ENCODE data around the gene SLC9B1.

SLC9B1 gene

DNA sequence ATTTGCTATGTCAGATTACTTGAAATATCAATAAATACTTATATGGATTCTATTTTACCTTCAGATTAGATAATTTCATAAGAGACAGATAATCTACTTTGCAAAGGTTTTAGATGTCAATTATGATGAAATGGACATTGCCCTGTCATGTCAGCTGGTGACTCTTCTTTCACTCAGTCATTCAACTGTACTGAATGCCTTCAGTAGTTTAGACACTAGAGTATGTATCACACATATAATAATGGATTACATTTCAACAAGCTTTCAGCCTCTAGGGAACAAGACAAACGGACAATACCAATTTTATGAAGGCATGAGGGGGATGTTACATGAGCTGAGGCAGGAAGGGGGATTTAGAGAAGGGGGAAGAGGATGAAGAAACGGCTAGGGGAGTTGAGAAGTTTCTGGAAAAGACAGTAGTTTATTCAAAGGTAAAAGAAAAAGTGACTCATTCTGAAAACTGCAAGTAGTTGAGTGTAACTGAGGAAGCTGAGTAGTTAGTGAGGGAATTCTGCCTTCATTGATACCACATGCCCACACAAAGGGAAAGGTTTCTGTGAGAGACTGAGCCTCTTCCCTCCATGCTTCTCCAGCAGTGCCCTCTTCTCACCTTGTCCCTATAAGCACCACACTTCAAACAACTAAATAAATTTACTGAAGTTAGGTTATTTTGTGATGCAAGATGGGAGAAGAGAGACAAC is 31.4 kb upstream of the SLC9B1 start:
- TF ChIP-seq, protein P1, sequence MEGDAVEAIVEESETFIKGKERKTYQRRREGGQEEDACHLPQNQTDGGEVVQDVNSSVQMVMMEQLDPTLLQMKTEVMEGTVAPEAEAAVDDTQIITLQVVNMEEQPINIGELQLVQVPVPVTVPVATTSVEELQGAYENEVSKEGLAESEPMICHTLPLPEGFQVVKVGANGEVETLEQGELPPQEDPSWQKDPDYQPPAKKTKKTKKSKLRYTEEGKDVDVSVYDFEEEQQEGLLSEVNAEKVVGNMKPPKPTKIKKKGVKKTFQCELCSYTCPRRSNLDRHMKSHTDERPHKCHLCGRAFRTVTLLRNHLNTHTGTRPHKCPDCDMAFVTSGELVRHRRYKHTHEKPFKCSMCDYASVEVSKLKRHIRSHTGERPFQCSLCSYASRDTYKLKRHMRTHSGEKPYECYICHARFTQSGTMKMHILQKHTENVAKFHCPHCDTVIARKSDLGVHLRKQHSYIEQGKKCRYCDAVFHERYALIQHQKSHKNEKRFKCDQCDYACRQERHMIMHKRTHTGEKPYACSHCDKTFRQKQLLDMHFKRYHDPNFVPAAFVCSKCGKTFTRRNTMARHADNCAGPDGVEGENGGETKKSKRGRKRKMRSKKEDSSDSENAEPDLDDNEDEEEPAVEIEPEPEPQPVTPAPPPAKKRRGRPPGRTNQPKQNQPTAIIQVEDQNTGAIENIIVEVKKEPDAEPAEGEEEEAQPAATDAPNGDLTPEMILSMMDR (IDR thresholded peaks at IDR 0.05; ENCODE audit: low read depth, low read length): no peak
- DNase-seq (ENCODE audit: low read depth in 2 of 2): peak in 1 of 2 donors; percentile 9

DNA sequence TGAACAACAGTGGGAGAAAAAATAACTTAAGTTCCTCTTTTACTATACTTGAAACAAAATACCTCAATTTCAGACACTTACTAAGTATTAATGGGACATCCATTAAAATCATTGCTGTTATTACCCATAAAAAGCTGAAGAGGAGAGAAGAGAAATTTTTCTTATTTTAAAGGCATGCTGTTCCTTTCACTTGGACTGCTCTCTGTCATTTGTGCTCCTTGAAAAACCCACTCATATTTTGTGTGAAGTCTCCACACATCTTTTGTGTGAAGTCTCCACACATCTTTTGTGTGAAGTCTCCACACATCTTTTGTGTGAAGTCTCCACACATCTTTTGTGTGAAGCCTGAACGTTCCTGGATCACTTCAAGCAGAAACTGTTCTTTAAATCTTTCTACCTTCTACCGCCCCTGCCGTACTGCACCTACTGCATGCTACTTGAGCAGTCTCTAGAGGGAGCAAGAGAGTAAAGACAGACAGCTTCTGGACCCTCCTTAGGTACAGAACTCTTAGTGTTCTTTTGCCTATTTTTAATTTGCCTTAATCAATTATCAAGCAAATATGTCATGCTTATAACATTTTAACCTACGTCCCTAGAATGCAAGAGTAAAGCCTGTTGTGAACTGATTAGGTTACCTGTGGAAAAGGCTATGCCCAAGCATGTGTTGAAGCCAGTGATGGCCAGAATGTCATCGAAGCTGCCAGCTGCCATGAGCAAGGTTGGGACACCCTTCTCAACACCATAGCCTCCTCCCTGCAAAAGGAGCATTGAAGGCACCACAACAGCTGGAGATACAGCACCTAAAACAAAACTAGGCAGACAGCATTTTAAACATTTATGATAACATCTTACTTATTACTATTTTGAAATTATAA is 27.1 kb upstream of the SLC9B1 start:
- peak; percentile 67 for DNase-seq (ENCODE audit: low read depth in 2 of 2)
- TF ChIP-seq, protein P1 (IDR thresholded peaks at IDR 0.05; ENCODE audit: low read depth, low read length): peak; percentile 89
- no peak overlapping the region for H3K4me3 ChIP-seq (replicated peaks in 1 of 2; ENCODE audit: low read depth in 2 of 2, low read length in 2 of 2)

More for the DNA sequence above, 31.4 kb upstream of the SLC9B1 start:
- H3K4me3 ChIP-seq (replicated peaks in 1 of 2; ENCODE audit: low read depth in 2 of 2, low read length in 2 of 2): no peak overlapping the region

DNA sequence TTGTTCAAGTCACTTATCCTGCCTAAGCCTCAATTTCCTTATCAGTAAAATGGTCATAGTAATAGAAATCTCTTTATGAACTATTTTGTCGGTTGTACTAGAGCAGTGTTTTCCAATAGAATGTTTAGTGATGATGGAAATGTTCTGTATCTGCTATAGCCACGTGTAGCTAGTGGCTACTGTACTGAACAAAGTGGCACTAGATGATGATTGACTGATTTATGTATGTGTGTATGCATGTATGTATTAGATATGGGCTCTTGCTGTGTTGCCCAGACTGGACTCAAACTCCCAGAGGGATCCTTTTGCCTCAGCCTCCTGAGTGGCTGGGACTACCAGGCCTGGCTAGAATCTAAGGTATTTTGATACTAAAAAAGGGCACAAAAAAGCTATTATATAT is 24.7 kb upstream of the SLC9B1 start:
- no peak overlapping the region for H3K4me3 ChIP-seq (replicated peaks in 1 of 2; ENCODE audit: low read depth in 2 of 2, low read length in 2 of 2)
- no peak for DNase-seq (ENCODE audit: low read depth in 2 of 2)
- TF ChIP-seq, protein P1 (IDR thresholded peaks at IDR 0.05; ENCODE audit: low read depth, low read length): no peak

DNA sequence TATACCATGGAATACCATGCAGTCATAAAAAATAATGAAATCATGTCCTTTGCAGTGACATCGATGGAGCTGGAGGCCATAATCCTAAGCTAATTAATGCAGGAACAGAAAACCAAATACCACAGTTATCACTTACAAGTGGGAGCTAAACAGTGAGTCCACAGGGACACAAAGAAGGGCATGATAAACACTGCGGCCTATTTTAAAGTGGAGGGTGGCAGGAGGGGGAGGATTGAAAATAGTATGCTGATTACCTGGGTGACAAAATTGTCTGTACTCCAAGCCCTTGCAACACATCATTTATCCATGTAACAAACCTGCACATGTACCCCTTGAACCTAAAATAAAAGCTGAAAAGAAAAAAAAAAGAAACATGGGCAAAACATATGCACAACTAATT is 16.7 kb upstream of the SLC9B1 start:
- H3K4me3 ChIP-seq (replicated peaks in 1 of 2; ENCODE audit: low read depth in 2 of 2, low read length in 2 of 2): no peak overlapping the region
- TF ChIP-seq, protein P1 (IDR thresholded peaks at IDR 0.05; ENCODE audit: low read depth, low read length): no peak
- DNase-seq (ENCODE audit: low read depth in 2 of 2): no peak

DNA sequence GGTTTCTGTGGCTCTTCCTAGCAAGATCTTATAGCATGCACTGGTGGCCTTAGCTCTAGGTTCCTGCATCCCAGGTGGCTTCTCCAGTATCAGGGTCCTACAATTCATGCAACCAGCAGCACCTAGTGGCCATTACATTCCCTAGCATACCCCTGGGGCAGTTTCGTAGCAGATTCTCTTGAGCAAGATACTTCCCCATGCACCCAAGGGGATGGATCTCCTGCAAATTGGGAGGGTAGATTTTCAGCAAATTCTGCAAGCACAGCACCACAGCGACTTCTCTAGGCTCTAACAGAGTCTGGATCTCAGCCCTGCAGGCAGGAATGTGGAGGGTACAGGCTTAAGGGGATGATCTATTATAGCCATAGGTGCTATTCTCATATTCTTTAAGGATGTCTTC is 13.1 kb upstream of the SLC9B1 start:
- no peak overlapping the region for H3K4me3 ChIP-seq (replicated peaks in 1 of 2; ENCODE audit: low read depth in 2 of 2, low read length in 2 of 2)
- DNase-seq (ENCODE audit: low read depth in 2 of 2): peak; percentile 42 to 45
- TF ChIP-seq, protein P1 (IDR thresholded peaks at IDR 0.05; ENCODE audit: low read depth, low read length): peak; percentile 69

DNA sequence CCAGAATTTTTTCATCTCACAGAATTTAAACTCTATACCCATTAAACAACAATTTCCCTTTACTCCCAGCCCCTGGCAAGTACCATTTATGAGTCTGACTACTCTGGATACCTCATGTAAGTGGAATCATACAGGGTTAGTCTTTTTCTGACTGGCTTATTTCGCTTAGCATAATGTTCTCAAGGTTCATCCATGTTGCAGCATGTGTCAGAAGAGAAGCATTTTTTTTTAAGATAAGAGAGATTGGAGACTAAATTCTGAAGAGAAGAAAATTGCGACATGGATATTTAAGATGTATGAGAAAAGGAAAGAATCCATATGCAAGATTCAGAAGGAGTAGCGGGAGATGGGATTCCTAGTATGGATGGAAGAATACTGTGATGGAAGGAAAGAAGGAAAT is 11.3 kb upstream of the SLC9B1 start:
- H3K4me3 ChIP-seq (replicated peaks in 1 of 2; ENCODE audit: low read depth in 2 of 2, low read length in 2 of 2): no peak overlapping the region
- DNase-seq (ENCODE audit: low read depth in 2 of 2): no peak
- TF ChIP-seq, protein P1 (IDR thresholded peaks at IDR 0.05; ENCODE audit: low read depth, low read length): no peak

Measured in cardiac fibroblast (primary cell).